HG02588 (cell line): Measurements from ENCODE around the gene TOR1B.
"Not testable (repeated sequence)": the region's sequence is repeated elsewhere in the genome, so short reads cannot be mapped to it uniquely, and the experiment has no call there.

Experiments
- ATAC-seq: cut with Tn5 transposase; IDR thresholded peaks from one replicate; pipeline ENCODE4 v1.9.1; 2021; ENCODE audit warnings: mild to moderate bottlenecking, moderate library complexity; ENCODE audit not compliant: unreplicated experiment

TOR1B gene

GRCh38 chr9:129802833-129803675 lies at the start of gene TOR1B:
TOR1B (plus strand) TSS chr9:129803184; CDS start chr9:129803213, 29 bp downstream.
- ATAC-seq, result peak; percentile 85

- no peak for ATAC-seq
Observed at GRCh38 chr9:129755151-129755550, 47.8 kb upstream of the TOR1B start.

GRCh38 chr9:129756191-129756590 lies 46.8 kb upstream of the TOR1B start:
- no peak for ATAC-seq

- no peak for ATAC-seq
Observed at GRCh38 chr9:129757045-129757444, 45.9 kb upstream of the TOR1B start.

- no peak for ATAC-seq
Observed at GRCh38 chr9:129759319-129759718, 43.7 kb upstream of the TOR1B start.

GRCh38 chr9:129759804-129760502 lies 43.0 kb upstream of the TOR1B start:
- no peak for ATAC-seq

- ATAC-seq, result not testable (repeated sequence)
Observed at GRCh38 chr9:129760784-129761183, 42.2 kb upstream of the TOR1B start.

- ATAC-seq, result no peak
Observed at GRCh38 chr9:129761293-129761900, 41.6 kb upstream of the TOR1B start.

GRCh38 chr9:129761901-129762369 lies 41.0 kb upstream of the TOR1B start:
- no peak for ATAC-seq

- ATAC-seq, result not testable (repeated sequence)
Observed at GRCh38 chr9:129762370-129762984, 40.5 kb upstream of the TOR1B start.

GRCh38 chr9:129762985-129763926 lies 39.7 kb upstream of the TOR1B start:
- ATAC-seq, result no peak

GRCh38 chr9:129765764-129766317 lies 37.1 kb upstream of the TOR1B start:
- no peak for ATAC-seq

- no peak for ATAC-seq
Observed at GRCh38 chr9:129768486-129768885, 34.5 kb upstream of the TOR1B start.

- no peak for ATAC-seq
Observed at GRCh38 chr9:129769669-129770068, 33.3 kb upstream of the TOR1B start.

GRCh38 chr9:129770741-129771140 lies 32.2 kb upstream of the TOR1B start:
- ATAC-seq, result no peak

- ATAC-seq, result no peak
Observed at GRCh38 chr9:129773262-129774048, 29.5 kb upstream of the TOR1B start.

- ATAC-seq, result no peak
Observed at GRCh38 chr9:129774791-129775447, 28.1 kb upstream of the TOR1B start.

- no peak for ATAC-seq
Observed at GRCh38 chr9:129775448-129775798, 27.6 kb upstream of the TOR1B start.
